ENCODE data around the gene ITPR2. TPM values are rescaled to one million over a fixed set of nuclear protein-coding genes. Genes with fewer than 3 reads are reported as not detected.

The ITPR2 gene
- total RNA-seq, 1 donor from 2014 or later: 64.0 TPM

DNA sequence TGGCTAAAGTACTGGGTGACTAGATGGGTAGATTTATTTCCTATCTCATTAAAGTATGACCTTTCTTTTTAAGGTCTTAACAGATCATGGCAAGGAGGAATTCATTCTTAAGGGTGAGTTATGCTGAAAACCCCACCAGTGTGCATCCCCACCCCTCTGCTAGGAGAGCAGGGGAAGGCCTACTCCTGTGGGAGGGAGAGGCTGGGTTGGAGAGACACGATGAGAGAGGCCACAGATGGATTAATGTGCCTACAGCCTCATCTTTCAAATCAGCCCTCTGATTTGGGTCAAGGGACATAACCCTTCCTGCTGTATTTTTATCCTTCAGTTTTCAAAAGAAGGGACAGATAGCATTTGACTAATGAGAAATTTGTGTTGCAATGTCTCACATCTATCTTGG, 452.1 kb downstream of the ITPR2 start:
- Histone ChIP-seq H3K27ac (no peak overlapping the region), H3K4me3 (no peak overlapping the region), H3K9me3 (no peaks in the 10 kb centered on the region), H3K27me3 (ENCODE audit: low read depth) (no peaks in the 10 kb centered on the region), H3K36me3 (peaks cover 11% of the 10 kb centered on the region), H3K4me1 (peaks cover 14% of the 10 kb centered on the region)
- TF ChIP-seq, protein P1, sequence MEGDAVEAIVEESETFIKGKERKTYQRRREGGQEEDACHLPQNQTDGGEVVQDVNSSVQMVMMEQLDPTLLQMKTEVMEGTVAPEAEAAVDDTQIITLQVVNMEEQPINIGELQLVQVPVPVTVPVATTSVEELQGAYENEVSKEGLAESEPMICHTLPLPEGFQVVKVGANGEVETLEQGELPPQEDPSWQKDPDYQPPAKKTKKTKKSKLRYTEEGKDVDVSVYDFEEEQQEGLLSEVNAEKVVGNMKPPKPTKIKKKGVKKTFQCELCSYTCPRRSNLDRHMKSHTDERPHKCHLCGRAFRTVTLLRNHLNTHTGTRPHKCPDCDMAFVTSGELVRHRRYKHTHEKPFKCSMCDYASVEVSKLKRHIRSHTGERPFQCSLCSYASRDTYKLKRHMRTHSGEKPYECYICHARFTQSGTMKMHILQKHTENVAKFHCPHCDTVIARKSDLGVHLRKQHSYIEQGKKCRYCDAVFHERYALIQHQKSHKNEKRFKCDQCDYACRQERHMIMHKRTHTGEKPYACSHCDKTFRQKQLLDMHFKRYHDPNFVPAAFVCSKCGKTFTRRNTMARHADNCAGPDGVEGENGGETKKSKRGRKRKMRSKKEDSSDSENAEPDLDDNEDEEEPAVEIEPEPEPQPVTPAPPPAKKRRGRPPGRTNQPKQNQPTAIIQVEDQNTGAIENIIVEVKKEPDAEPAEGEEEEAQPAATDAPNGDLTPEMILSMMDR (IDR thresholded peaks at IDR 0.05): no peak
- DNase-seq: no peak
- intact Hi-C loops (cut with DNase I): no loop called here
- ATAC-seq: no peak

DNA sequence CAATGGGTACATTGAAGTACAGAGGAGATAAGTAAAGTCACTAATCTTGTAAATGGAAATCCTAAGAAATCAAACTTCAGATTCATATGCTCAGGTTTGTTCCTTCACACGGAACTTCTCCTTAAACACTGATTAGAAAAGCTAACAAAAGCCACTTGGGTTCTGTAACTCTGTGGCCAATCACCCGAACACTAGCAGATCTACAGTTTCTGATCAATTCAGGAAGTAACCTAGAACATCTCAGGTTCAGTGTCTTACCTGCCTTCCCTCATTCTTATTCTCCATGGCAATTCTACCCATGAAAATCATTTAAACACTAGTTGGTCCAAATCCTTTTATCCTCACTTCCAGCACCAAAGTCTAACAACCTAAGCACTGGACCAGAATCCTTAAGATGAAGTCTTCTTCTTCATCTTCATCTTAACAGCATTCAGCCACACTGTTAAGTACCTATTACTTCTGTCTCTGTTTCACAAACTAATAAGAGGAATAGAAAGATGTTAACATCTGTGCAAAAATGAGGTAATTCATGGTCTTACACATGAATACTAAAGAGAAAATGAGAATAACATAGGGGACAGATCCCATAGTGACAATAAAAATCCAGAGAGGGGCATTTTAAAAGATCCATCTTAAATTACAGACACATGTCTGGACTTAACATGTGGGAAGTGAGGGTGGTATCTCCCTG, 453.1 kb downstream of the ITPR2 start:
- peaks cover 4% of the 10 kb centered on the region for H3K36me3 ChIP-seq
- TF ChIP-seq, protein P1 (IDR thresholded peaks at IDR 0.05): no peak
- H3K4me1 ChIP-seq: peaks cover 14% of the 10 kb centered on the region
- no peak for DNase-seq
- no peaks in the 10 kb centered on the region for H3K9me3 ChIP-seq
- H3K4me3 ChIP-seq: no peak overlapping the region
- ATAC-seq: no peak
- intact Hi-C loops (cut with DNase I): no loop called here
- no peaks in the 10 kb centered on the region for H3K27me3 ChIP-seq (ENCODE audit: low read depth)
- H3K27ac ChIP-seq: no peak overlapping the region

DNA sequence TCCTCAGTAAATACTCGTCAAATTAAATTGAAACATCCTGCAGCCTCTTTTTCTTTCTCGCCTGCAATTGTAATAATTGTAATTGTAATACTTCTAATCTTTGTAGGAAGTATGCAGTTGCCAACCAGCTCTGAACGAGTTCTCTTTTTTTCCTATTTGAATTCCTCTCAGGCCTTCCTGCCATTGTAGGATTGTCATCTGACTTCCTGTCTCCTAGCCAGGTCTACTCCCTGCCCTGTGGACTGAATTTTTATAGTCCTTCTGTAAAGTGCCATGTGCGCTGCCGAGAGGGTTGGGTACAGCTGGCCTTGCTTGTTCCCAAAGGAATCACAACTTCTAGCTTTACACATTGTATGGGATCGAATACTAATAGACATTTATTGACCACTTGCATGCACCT, 454.3 kb downstream of the ITPR2 start:
- no peaks in the 10 kb centered on the region for H3K27me3 ChIP-seq (ENCODE audit: low read depth)
- TF ChIP-seq, protein P1 (IDR thresholded peaks at IDR 0.05): no peak
- H3K9me3 ChIP-seq: no peaks in the 10 kb centered on the region
- DNase-seq (no peak), ATAC-seq (peak; percentile 38 to 42)
- H3K36me3 ChIP-seq: no peaks in the 10 kb centered on the region
- intact Hi-C loops (cut with DNase I): no loop called here
- H3K4me1 ChIP-seq: peaks cover 14% of the 10 kb centered on the region
- no peak overlapping the region for H3K4me3 ChIP-seq
- no peak overlapping the region for H3K27ac ChIP-seq

DNA sequence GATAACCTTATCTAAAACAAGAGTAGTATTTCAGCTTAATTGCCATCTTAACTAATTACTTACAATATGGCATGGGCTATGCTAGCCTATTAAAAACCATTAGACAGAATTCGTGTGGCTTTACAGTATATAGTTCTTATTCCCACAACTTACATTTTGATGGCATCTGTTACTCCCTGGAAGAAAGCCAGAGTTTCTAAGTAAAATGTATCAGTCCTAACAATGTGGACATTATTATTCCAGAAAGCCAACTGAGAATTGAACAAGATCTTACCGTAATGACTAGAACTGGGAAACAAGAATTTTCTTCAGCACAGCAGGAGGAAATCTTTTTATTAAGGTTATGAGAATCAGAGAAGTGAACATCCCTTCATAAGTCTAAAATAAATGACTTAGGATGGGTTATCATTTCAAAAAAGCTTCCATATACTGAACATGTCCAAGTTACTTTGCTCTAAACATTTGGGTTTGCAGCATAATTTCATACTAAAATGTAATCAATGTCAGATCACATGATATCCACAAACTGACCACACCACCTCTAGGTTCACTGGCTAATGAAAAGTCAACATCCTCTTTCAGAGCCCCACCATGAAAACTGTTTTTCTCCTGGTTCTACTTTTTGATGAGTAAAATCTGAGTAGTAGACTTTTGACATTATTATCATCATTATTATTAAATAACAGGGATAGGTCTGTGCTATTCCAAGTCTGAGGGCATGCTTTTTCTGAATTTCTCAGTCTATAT, 457.9 kb downstream of the ITPR2 start:
- TF ChIP-seq, protein P1 (IDR thresholded peaks at IDR 0.05): no peak
- no peak for ATAC-seq
- Histone ChIP-seq H3K36me3 (no peaks in the 10 kb centered on the region), H3K27me3 (ENCODE audit: low read depth) (no peaks in the 10 kb centered on the region), H3K27ac (no peak overlapping the region), H3K4me3 (no peak overlapping the region), H3K4me1 (peaks cover 14% of the 10 kb centered on the region), H3K9me3 (no peaks in the 10 kb centered on the region)
- intact Hi-C loops (cut with DNase I): no loop called here
- DNase-seq: no peak

DNA sequence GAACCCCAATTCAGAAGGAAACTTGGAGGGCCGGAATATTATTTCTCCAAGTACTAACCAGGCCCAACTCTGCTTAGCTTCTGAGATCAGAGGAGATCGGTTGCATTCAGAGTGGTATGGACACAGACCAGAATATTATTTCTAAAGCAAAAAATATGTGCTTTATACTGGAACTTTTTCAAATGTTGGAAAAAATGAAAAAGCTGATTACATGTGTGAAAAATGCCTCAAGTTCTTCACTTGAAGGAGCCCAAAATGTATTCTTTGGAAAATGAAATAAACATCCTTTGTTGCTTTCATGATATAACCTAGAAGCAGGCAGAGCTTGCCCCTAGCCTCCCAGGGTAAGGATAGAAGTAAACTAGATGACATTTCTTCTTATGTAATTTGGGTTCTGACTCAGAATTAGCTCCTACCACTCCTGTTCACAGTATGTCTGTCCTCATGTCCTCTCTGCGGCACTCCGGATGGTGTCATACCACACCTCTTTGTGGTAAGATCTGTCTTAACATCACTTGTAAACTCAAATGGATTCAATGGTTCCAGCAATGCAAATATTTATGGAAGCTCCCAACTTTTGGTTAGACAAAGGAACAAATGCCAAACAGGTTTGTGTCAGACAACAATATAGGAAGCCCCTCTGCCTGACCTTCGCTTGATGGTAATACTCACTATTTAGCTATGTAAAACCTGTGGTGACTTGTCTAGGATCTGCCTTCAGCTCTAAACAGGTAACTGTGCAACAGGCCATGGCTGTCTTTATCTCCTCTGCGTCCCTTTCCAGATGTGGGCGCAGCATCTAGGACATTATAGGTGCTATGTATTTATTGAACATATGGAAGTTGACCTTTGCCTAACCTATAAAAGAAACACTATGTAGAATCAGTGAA, 459.1 kb downstream of the ITPR2 start:
- H3K9me3 ChIP-seq: no peaks in the 10 kb centered on the region
- H3K27me3 ChIP-seq (ENCODE audit: low read depth): no peaks in the 10 kb centered on the region
- H3K27ac ChIP-seq: no peak overlapping the region
- DNase-seq (no peak), ATAC-seq (no peak)
- TF ChIP-seq, protein P1 (IDR thresholded peaks at IDR 0.05): no peak
- H3K4me3 ChIP-seq: no peak overlapping the region
- peaks cover 9% of the 10 kb centered on the region for H3K4me1 ChIP-seq
- intact Hi-C loops (cut with DNase I): no loop called here
- H3K36me3 ChIP-seq: no peaks in the 10 kb centered on the region
